Stimulated activated CD4-positive, alpha-beta T cell treated with anti-CD3 and anti-CD28 coated beads, TNF-alpha, amount 100 ng/mL, for 24 hours (primary cell): Measurements from ENCODE around the gene ELP4.
"Not testable (repeated sequence)": the region's sequence is repeated elsewhere in the genome, so short reads cannot be mapped to it uniquely, and the experiment has no call there.

Experiments used
- DNase-seq, 3 experiments: peaks; one replicate each; pipeline ENCODE4 v3.0.0-alpha.2; 2020; ENCODE audit warnings: low read depth in 3 of 3

The ELP4 gene, protein sequence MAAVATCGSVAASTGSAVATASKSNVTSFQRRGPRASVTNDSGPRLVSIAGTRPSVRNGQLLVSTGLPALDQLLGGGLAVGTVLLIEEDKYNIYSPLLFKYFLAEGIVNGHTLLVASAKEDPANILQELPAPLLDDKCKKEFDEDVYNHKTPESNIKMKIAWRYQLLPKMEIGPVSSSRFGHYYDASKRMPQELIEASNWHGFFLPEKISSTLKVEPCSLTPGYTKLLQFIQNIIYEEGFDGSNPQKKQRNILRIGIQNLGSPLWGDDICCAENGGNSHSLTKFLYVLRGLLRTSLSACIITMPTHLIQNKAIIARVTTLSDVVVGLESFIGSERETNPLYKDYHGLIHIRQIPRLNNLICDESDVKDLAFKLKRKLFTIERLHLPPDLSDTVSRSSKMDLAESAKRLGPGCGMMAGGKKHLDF

GRCh38 chr11:31509429-31510345 is at the start of gene ELP4, which contains the start of gene IMMP1L:
ELP4 (plus strand) TSS chr11:31509767; CDS start chr11:31509785, 18 bp downstream.
IMMP1L (minus strand) TSS chr11:31509622; CDS start chr11:31463276, 46,346 bp downstream.
- peak; percentile 91 to 93 (median 93) for DNase-seq

GRCh38 chr11:31464436-31464835 is 45.1 kb upstream of the ELP4 start:
- DNase-seq = no peak

- DNase-seq = no peak
These were observed 35.5 kb upstream of the ELP4 start for GRCh38 chr11:31474083-31474482.

DNA sequence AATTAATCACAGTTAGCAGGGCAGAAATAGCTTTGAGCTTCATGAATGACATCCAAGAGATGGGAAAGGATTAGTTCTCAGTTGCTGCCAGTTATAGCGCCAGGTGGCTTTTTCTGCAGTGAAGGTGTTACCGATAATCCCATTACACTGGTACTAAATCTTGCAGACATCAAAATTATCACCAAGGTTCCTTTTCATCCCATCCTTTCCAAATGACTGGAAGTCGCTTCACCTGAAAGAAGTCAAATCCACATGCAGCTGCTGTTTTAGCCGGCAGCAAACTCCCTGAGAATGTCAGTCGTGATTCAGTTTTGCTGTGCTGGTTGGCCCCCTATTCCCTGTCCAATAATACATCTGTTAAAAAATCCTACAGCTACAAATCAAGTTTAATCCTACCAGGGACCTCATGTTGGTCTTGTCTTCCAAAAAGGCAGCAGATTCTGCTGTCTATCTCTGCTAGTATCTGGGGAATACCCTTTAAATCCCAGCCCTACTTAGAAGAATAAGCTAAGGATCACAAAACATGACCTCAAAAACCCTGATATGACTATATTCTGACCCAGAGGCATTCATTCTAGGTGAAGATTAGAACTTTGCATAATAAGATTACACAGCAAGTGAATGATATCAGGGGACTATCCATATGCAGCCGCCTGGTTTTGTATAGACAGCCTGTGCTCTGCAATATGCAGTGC is 31.9 kb upstream of the ELP4 start:
- DNase-seq = no peak

DNA sequence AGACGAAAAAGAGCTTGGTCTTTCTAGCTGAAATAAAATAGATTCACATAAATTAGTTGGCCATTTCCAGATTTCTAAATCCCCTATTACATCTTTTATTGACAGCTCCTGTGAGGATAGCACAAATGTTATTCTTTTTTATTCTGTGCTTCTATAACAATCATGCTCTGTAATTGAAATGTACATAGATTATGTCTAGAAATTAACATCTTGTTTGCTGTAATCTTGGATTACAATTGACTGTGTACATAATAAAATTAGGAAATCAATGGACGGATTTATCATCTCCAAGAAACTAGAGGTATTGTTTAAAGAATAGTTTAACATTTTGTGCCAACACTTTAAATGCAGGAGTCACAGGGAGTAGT is 31.4 kb upstream of the ELP4 start:
- DNase-seq = no peak

DNA sequence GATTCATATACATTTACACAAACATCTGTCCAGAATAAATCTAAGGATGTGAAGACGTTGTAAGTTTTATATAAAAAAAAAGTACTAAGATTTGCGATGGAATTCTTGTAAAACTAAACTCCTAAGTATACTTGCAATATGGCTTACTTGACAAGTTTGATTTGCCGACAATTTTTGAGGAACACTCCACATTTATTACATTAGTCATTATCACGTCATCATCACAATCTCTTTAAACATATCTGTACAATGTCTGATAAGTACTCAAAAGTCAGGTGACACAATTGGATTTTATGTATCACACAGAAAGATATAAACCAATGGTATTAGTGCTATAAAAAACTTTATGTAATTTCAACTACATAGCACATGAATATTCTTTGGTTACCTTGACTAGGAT is 30.5 kb upstream of the ELP4 start:
- no peak for DNase-seq

- no peak for DNase-seq
These were observed 28.6 kb upstream of the ELP4 start for GRCh38 chr11:31480930-31481329.

GRCh38 chr11:31484497-31484896 is 25.1 kb upstream of the ELP4 start:
- DNase-seq = no peak

DNA sequence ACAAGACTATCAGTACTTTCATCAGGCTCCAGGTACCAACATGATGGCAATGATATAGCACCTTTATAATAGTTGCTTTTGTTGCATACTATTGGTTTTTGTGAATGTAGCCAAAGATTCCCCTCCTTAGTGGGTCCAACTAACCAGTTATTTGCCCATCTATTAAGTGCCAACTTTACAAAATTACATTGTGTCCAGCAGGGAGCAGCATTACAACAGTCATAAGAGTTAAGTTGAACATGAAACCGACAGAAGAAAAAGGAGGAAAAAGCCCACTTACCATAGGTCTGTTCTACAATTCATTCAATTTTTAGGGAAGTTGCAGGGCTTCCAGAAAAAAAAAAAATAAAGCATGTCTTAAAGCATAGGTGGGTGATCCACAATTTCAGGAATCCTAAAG is 21.7 kb upstream of the ELP4 start:
- DNase-seq = no peak

- no peak for DNase-seq
These were observed 17.1 kb upstream of the ELP4 start for GRCh38 chr11:31492320-31492913.

DNA sequence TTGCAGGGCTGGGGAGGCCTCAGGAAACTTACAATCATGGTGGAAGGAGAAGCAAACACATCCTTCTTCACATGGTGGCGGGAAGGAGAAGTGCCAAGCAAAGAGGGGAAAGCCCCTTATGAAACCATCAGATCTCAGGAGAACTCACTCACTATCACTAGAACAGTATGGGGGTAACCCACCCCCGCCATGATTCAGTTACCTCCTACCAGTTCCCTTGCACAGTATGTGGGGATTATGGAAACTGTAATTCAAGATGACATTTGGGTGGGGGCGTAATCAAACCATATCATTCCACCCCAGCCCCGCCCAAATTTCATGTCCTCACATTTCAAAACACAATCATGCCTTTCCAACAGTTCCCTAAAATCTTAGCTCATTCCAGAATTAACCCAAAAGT is 16.3 kb upstream of the ELP4 start:
- peak in 1 of 3 experiments; percentile 10 for DNase-seq

- not testable (repeated sequence) for DNase-seq
These were observed 15.8 kb upstream of the ELP4 start for GRCh38 chr11:31493762-31494161.

- DNase-seq = no peak
These were observed 9.9 kb upstream of the ELP4 start for GRCh38 chr11:31499576-31500178.

- DNase-seq = no peak
These were observed 9.0 kb upstream of the ELP4 start for GRCh38 chr11:31500560-31500959.

DNA sequence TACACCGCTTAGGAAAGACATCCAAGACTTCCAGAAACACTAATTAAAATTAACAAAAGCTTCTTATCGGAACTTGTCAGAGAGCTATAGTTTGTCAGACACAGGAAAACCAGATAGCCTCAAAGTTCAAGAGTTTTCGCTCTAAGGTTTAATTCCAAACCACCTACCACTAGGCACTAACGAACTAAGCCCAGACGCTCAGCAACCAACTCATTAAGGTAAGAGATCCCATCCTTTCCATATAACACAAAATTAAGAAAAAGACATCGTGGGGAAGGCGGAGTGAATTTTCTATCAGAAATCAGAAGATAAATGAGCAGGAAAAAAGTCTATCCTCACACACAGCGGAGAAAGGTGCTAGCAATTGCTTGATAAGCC is 527 bp upstream of the ELP4 start:
- DNase-seq = no peak

DNA sequence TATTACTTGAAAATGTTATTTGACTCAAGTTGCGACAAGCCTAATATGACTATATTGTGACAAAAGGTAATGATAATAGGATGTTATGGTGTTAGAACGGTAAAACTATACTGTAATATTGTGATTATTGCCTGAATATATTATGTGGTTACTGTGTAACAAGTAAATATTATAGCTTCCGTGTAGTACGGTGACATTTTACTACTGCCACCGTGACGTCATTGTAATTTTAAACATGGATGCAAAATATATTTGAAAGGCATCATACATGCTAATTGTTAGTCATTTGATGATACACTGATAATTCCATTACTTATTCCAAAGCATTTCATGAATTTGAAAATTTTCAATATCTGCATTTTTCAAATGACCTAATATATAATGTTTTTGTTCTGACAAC is 2.5 kb downstream of the ELP4 start:
- no peak for DNase-seq

DNA sequence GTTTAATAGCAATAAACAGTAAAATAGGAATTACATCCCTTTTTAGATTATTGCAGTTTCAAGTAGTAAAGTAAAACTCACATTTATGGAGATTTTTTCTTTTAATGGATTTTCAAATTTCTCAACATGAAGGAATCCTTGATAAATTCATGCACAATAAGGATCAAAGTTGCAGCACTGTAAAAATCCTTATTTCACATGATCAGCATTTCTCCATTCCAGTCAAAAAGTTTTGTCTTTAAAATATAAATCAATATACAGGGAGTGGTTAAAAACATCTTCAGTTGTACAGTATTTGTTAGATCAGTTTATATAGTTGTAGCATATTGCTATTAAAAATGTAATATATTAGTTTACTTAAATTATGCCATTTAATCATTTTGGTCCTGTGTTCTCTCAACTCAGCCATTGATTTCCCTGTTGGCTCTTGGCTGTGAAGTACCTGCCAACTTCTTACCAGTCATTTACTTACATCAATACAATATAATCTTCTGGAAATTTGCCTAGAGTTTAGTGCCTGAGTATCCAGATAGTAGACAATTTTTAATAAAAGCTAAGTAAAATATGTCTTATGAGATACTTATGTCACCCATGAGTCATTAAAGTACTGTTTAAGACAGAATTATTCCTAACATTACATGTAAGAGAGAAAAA is 12.1 kb downstream of the ELP4 start:
- no peak for DNase-seq

DNA sequence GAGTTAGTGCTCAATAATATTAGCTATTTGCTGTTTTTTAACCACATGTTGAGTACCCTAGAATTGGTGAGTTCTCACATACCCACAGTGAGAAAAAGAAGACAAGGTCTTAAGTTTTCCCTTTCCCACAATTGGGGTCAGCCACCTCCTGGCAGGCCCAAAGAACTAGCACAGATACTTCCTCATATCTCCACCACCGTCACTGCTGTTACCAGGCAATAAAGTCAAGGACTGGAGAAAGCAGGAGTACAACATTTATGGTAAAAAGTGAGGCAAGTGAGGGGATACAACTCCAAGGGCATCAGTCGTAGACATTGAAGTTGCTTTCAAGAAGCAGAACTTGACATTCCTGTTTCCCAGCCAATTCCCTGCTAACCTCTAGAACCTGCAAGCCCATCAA is 19.6 kb downstream of the ELP4 start:
- no peak for DNase-seq

DNA sequence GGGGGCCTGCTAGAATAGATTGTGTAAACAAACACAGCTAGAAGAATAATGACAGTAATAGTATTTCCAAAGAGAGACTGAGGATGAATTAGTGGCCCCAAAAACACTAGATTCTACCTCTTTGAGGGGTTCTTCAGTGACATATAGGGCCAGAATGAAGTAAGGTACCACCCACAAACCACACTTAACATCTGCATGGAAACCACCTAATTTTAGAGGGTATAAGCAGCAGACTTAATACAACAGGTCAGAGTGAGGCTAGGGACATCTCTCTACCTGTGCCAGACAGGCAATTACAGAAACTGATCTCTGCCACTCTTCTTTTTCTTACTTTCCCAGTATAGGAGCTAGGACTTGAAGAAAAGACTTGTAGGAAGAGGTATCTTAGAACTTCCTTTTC is 20.1 kb downstream of the ELP4 start:
- DNase-seq = no peak

DNA sequence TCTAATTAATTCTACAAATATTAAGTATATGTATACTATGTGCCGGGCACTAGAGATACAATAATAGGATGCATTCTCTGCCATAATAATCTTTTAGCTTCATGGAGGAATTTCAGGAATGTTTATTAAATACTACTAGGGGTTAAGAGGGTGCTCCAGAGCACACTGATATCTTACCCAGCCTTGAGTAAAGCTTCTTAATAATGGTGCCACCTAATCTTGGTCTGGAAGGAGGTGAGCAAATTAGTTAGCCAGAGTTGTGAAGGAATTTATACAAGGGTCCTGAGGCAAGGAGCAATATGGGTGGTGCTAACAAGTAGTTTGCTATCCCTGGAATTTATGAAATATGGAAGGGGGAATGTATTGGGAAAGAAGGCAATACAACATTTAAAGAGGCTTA is 21.7 kb downstream of the ELP4 start:
- DNase-seq = no peak

- DNase-seq = no peak
These were observed 25.9 kb downstream of the ELP4 start for GRCh38 chr11:31535479-31535878.
